Measurements from ENCODE around the gene MYH14. TPM values are rescaled to one million over a fixed set of nuclear protein-coding genes. Genes with fewer than 3 reads are reported as not detected.

MYH14 gene
- total and polyA plus RNA-seq, 9 of the 15 experiments (the other 6 are each of a cell fraction or from before 2014, with no cell fraction given), result 0.04 to 0.86 (median 0.19) TPM; not detected in 2

- no peak overlapping the region for H3K9ac ChIP-seq (ENCODE audit: insufficient read depth in 1 of 2, low read depth in 2 of 2, low read length in 2 of 2)
- 3% methylated on average over 5 of the region's 5 CpGs for WGBS (ENCODE audit: insufficient coverage, low coverage, missing lambda C conversion rate)
- ATAC-seq (peak; percentile 69; the same call in 2 of the 3 replicates), FAIRE-seq (peak; percentile 48), DNase-seq (ENCODE audit: extremely low read depth in 1 of 4, low spot score in 3 of 4) (peak; percentile 30 to 49 (median 44))
- H4K20me1 ChIP-seq (replicated peaks; ENCODE audit: control insufficient read depth, insufficient read depth, low read length), result no peaks in the 10 kb centered on the region
- CTCF ChIA-PET (ENCODE audit: low intra/inter-chr PET ratio), result no interaction called here
- peaks cover 0 to 4% of the 10 kb centered on the region in 2 experiments; a peak in 1 of 5 replicates for H3K4me1 ChIP-seq (replicated peaks in 1 of 2; ENCODE audit: control insufficient read depth in 2 of 2, insufficient read depth in 2 of 2, low read length in 2 of 2)
- no peak overlapping the region for H3K4me2 ChIP-seq (ENCODE audit: insufficient read depth, low read length)
- TF ChIP-seq RHOXF2B (CRISPR knock-in tag; conservative IDR thresholded peaks at IDR 0.05) (no peak), RAD21 (CRISPR knock-in tag; conservative IDR thresholded peaks at IDR 0.05 in 1 of 2, IDR thresholded peaks at IDR 0.05 in 1 of 2) (peak in 1 of 2 experiments; percentile 38; a peak in 2 of 4 replicates), CTCFL (IDR thresholded peaks at IDR 0.05; ENCODE audit: borderline replicate concordance, insufficient read depth, low read depth, low read length, poor library complexity, severe bottlenecking) (peak; percentile 17), MAZ (CRISPR knock-in tag; conservative IDR thresholded peaks at IDR 0.05 in 1 of 2, IDR thresholded peaks at IDR 0.05 in 1 of 2) (0 out of 4 replicates have a peak, but pooled peaks of 1 of the 2 experiments have one; percentile 25), SMC3 (conservative IDR thresholded peaks at IDR 0.05; ENCODE audit: insufficient read depth, low read depth, low read length) (0 out of 2 replicates have a peak, but pooled peaks have one; percentile 24), CTCF (IDR thresholded peaks at IDR 0.05 in 2 of 3, conservative IDR thresholded peaks at IDR 0.05 in 1 of 3; ENCODE audit: insufficient read depth in 2 of 3, low read depth in 1 of 3, low read length in 3 of 3) (peak; percentile 56 to 77 (median 71)), SMARCA5 (IDR thresholded peaks at IDR 0.05) (no peak)
- in situ Hi-C loops (cut with MboI), result no loop called here
- H3K9me1 ChIP-seq (ENCODE audit: control insufficient read depth, insufficient read depth, low read length), result no peaks in the 10 kb centered on the region
- POLR2A ChIA-PET, result no interaction called here
- no peak overlapping the region for H3K27ac ChIP-seq (ENCODE audit: extremely low read depth, low read depth, low read length)
- BruUV-seq (replicated peaks), result no TSS peak
- peaks cover 7% of the 10 kb centered on the region; the same call in 1 of the 2 replicates for H3K9me3 ChIP-seq (replicated peaks; ENCODE audit: control insufficient read depth, insufficient read depth, low read depth, low read length)
- no peaks in the 10 kb centered on the region for H3K36me3 ChIP-seq (ENCODE audit: control insufficient read depth, insufficient read depth, low read length)
- peaks cover 3 to 12% of the 10 kb centered on the region in 2 experiments; a peak in 4 of 5 replicates for H3K27me3 ChIP-seq (ENCODE audit: control insufficient read depth in 2 of 2, insufficient read depth in 2 of 2, low read length in 2 of 2)
- no peak overlapping the region for H2AFZ ChIP-seq (ENCODE audit: low read depth, low read length)
- intact Hi-C loops (cut with micrococcal nuclease), result no loop called here
- H3K4me3 ChIP-seq, result no peak overlapping the region
- H3K79me2 ChIP-seq (ENCODE audit: control insufficient read depth, insufficient read depth, low read length), result no peaks in the 10 kb centered on the region
Observed at GRCh38 chr19:50255115-50255514, 51.7 kb downstream of the MYH14 start.

Measured in K562 (cell line).